CD1c-positive myeloid dendritic cell (primary cell): ENCODE measurements around the gene CDC42EP3.
A peak's percentile ranks its signal among the peaks of the same experiment; 100 is the strongest.

ENCODE experiments used
- DNase-seq: peaks from one replicate; pipeline ENCODE4 v3.0.0-alpha.2; 2016; ENCODE audit errors: extremely low spot score

The CDC42EP3 gene

GRCh38 chr2:37671009-37671815 is at the start of gene CDC42EP3:
Gene CDC42EP3 (minus strand): TSS chr2:37671642. CDS start chr2:37646587, 25,055 bp downstream.
- DNase-seq = peak; percentile 67

GRCh38 chr2:37721201-37721560 is 49.7 kb upstream of the CDC42EP3 start:
- no peak for DNase-seq

- DNase-seq = peak; percentile 39
These were observed 49.2 kb upstream of the CDC42EP3 start for GRCh38 chr2:37720533-37721200.

- DNase-seq = no peak
These were observed 47.2 kb upstream of the CDC42EP3 start for GRCh38 chr2:37718515-37719161.

- DNase-seq = peak; percentile 26
These were observed 41.8 kb upstream of the CDC42EP3 start for GRCh38 chr2:37713258-37713700.

GRCh38 chr2:37711831-37712230 is 40.4 kb upstream of the CDC42EP3 start:
- no peak for DNase-seq

GRCh38 chr2:37711308-37711731 is 39.9 kb upstream of the CDC42EP3 start:
- no peak for DNase-seq

- DNase-seq = no peak
These were observed 37.7 kb upstream of the CDC42EP3 start for GRCh38 chr2:37709111-37709510.

- no peak for DNase-seq
These were observed 36.7 kb upstream of the CDC42EP3 start for GRCh38 chr2:37708146-37708545.

GRCh38 chr2:37707393-37707792 is 36.0 kb upstream of the CDC42EP3 start:
- DNase-seq = no peak

GRCh38 chr2:37706334-37707183 is 35.1 kb upstream of the CDC42EP3 start:
- DNase-seq = peak; percentile 28

- no peak for DNase-seq
These were observed 33.7 kb upstream of the CDC42EP3 start for GRCh38 chr2:37705191-37705590.

GRCh38 chr2:37698931-37699481 is 27.6 kb upstream of the CDC42EP3 start:
- no peak for DNase-seq

- no peak for DNase-seq
These were observed 23.9 kb upstream of the CDC42EP3 start for GRCh38 chr2:37695336-37695735.

- no peak for DNase-seq
These were observed 21.3 kb upstream of the CDC42EP3 start for GRCh38 chr2:37692711-37693110.

- no peak for DNase-seq
These were observed 18.3 kb upstream of the CDC42EP3 start for GRCh38 chr2:37689751-37690150.

- no peak for DNase-seq
These were observed 17.5 kb upstream of the CDC42EP3 start for GRCh38 chr2:37688771-37689468.

- DNase-seq = no peak
These were observed 15.5 kb upstream of the CDC42EP3 start for GRCh38 chr2:37686792-37687526.

GRCh38 chr2:37684809-37685208 is 13.4 kb upstream of the CDC42EP3 start:
- no peak for DNase-seq
